Activated CD4-positive, CD25-positive, alpha-beta regulatory T cell treated with anti-CD3 and anti-CD28 coated beads, Interleukin-2, amount 50 U/mL, for 72 hours (primary cell): Measurements from ENCODE around the gene ERAL1.

ENCODE experiments used
- DNase-seq: peaks from one replicate; pipeline ENCODE4 v3.0.0; 2021

ERAL1 gene

DNA sequence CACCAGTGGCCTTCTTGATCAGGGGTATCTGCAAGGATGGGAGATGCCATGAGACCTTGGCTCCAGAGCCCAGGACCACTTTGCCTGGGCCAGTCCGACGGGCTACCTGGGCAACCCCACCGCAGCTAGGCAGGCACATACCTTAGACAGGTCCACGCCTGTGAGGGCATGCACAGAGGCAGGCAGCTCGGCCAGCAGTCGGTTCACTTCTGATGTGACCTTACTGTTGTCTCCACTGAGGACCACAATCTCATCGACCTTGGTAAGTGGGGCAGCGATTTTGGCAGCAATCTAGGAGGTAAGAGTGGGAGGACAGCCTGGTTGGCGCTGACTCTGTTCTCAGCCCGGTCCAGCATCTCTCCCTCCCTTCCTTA, 25.7 kb downstream of the ERAL1 start:
- DNase-seq, result no peak

DNA sequence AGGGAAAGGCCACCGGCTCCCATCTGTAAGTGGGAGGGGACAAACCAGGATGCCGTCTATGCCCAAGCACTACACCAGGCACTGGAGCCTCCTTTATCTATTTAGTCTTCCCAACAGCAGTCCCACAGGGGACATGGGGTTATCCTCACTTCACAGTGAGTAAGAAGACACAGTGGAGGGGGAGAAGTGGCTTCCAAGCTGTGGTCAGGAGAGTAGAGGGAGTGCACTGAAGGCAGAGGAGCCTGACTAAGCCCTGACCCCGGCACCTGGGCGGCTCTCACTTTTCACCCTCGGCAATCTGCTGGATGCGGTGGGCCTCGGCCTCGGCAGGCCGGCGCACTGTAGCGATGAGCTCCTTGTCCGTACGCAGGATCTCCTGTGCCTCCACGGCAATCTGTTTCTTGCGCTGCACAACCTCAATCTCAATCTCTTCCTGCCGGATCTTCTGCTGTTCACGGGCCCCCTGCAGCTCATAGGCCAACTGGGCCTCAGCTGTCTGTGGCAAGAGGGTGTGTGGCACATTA, 26.8 kb downstream of the ERAL1 start:
- DNase-seq, result no peak

DNA sequence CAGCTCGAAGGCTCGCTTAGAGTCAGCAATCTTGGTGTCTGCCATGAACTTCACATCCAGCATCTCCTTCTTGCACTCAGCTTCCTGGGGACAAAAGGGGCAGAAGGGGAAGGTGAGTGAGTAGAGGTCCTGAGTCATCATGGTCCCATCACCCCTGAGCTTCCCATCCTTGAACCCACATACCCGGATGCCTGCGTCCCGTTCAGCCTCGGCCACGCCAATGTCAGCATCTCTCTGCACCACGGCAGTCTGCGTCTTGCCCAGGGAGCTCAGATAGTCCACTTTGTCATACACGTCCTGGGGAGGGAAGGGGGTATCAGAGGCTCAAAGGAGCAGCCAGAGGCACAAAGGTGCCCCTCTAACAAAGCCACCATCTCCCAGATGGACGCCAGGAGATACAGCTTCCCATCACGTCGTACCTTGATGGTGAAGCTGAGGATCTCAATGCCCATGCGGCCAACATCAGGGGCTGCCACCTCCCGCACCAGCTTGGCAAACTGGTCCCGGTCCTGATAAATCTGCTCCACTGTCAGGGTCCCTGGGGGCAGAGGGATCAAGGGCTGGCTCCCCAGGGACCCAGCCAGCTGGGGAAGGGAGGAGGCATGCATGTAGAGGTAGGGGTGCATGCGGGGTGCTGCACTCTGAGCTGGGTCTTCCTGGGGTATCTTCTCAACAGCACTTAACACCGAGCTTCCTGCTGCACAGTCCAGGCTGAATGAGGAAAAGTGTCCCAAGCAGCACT, 27.5 kb downstream of the ERAL1 start:
- no peak for DNase-seq

DNA sequence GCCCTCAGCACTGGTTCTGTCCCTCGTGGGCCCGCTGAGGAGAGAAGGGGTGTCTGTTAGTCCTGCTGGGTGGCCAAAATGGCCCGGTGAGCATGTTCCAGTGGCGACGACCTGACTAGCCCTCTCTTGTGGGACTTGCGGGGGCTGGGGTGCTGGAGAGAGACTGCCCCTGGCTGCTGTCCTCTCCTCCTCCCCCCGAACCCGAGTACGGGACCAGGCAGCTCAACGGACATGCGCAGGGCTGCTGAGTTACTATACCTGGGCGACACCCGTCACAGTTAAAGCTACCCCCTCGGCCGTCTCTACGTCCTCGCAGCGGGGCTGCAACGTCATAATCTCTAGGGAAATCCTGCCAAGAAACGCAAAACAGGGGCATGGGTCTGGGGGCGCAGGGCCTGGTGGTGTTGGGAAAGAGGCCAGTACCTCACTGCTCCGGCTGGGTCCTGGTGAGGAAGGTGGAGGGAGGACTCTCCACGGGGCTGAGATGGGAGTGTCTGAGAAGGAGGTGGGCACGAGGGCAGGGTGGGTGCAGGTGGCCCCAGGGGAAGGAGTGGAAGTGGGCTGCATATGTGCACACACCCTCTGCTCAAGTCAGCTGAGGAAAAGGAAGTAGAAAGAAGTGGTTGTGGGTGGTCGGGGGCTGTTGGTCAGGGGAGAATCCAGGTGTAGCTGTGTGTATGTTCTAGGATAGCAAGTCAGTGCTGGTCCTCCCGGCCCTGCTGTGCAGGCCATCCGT, 29.3 kb downstream of the ERAL1 start:
- DNase-seq, result no peak

DNA sequence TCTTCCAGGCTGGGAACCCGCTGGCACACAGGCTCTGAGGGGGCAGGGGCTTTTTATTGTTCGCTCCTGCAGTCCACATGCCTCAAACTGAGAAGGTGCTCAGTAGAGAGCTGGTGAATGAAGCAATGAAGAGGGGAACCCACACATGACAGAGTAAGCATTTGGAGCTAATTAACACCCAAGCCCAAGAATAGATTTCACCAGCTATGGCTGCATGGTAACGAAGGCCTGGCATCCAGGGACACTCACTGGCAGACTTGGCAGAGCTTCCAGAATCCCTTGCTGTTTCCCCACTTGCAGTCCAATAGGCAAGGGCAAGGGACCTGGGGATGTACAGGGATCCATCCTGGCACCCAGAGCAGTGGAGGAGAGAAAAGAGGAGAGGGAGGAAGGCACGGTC, 30.5 kb downstream of the ERAL1 start:
- no peak for DNase-seq

DNA sequence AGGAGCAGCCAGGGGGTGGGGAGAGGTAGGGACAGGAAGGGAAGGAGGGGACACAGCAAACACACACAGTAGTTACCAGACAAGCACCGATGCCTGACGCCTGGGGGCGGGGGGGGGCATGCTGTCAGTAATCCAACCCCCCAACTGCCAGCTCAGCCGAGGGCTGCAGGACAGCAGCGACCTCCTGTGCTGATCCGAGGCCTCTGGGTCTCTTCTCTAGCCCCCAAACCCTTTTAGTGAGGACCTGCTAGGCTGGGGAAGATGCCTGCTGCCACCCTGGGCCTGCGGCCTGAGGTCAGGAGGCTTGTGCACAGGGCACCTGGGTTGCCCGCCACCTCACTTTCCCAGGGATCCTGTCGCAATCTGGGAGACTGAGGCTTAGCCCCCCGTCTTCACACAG, 31.1 kb downstream of the ERAL1 start:
- DNase-seq, result no peak

DNA sequence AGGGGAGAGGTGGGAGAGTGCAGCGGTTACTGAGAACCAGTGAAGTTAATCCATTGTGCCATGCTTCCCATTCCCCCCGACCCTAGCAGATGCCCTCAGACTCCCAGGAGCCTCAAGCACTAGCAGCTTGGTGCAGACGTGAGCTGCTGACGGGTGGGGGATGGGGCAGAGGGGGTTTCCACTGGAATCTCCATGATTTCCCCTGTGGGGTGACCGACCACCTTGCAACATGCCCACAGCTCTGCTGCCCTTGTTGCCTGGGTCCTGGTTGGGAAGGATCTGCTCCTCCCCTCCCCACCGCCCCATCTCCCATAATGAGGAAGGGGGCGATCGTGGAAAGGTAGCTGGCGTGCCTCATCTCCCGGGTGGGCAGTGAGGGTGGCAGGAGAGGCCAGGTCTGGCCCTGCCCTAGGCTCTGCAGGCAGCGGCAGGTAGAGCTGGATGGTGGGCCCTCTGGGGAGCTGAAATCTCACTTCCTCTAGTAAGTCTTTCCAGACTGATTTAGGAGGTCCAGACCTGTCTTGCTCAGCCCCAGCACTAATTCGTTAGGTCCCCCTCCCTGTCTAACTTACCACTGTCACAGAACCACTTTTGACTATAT, 33.2 kb downstream of the ERAL1 start:
- DNase-seq, result no peak

DNA sequence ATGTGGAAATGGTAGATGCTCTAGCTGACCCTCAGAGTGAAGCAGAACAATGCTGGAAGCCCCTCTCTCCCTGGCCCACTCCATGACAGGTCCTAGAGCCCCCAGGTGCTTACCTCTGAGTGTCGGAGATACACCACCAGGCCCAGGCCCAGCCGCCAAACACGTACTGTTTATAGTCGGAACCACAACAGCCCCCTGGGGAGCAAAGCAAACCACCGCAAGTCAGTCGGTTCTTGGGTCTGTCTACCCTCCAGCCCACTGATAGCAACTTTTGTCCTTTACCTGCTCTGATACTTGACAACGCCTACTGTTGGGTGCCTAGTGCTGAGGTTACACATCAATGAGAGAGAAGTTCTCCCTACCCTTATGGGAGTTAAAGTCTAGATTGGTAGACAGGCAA, 34.0 kb downstream of the ERAL1 start:
- DNase-seq, result no peak

DNA sequence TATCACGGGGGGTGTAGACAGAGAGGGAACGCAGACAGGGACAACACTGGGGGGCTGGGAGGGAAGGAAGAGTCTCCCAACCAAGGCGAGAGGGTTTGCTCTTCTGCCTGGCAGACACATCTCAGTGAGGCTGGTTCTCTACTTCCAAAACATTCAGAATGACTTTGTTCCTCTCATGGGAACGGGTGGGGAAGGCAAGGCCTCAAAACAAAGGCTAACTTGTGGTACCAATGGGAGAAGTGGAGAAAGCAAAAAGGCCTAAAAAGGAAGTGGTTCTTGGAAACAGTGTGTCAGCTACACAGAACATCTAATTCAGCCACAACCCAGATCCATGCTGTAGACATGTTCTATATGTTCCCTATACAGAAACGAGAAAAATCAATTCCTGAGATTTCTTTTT, 35.2 kb downstream of the ERAL1 start:
- no peak for DNase-seq

DNA sequence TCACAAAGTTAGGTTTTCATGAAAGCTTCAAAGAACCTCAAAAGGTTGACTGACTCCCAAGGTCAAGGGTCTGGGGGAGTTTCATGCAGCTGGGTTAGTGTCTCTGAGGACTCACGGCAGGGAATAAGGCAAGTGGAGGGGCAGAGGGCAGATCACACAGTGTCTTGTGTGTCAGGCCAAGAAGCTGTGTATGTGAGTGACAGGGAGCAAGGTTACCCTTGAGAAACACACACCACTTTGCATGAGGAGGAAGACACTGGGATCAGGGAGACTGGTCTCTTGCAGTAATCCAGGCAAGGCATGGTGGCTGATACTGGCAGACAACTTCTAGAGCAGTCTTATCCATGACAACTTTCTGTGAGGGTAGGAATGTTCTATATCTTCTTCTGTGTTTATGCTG, 36.4 kb downstream of the ERAL1 start:
- DNase-seq, result no peak

DNA sequence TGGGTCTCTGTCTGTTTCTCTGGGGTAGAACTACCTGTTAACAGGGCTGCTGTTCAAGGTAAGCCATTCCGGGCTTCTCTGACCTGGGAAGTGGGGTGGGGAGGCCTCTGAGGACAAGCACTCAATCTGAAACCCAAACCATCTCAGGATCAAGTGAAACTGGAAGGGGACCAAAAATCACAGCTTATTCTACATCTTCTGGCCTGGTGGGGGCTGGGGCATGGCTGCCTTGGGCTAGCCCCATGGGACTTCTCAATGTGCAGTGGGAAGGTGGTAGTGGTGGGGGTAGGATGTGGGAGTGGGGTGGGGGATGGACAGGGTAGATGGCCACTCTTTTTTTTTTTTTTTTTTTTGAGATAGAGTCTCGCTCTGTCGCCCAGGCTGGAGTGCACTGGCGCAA, 37.2 kb downstream of the ERAL1 start:
- DNase-seq, result no peak

DNA sequence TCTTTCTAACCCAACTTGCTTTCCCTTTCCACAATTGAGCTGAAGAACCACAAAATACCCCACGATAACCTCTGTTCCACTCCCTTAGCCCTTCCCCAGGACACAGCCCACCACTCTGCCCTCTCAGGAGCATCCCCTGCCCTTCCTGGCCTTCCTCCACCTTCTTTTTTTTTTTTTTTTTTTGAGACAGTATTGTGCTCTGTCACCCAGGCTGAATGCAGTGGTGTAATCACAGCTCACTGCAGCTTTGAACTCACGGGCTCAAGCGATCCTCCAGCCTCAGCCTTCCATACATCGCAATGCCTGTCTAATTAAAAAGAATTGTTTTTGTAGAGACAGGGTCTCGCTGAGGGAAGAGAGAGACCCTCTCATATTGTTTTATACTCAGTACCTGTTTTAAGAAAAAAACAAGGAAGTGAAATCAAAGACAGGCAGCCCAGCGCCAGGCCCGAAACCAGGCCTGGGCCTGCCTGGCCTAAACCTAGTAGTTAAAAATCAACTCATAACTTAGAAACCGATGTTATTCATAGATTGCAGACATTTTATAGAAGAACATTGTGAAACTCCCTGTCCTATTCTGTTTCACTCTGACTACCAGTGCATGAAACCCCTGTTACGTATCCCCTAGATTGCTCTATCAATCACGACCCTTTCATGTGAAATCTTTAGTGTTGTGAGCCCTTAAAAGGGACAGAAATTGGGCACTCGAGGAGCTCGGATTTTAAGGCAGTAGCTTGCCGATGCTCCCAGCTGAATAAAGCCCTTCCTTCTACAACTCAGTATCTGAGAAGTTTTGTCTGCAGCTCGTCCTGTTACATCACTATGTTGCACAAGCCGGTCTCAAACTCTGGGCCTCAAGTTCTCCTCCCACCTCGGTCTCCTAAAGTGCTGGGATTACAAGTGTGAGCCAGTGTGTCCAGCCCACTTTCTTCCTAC, 38.7 kb downstream of the ERAL1 start:
- DNase-seq, result peak; percentile 44

DNA sequence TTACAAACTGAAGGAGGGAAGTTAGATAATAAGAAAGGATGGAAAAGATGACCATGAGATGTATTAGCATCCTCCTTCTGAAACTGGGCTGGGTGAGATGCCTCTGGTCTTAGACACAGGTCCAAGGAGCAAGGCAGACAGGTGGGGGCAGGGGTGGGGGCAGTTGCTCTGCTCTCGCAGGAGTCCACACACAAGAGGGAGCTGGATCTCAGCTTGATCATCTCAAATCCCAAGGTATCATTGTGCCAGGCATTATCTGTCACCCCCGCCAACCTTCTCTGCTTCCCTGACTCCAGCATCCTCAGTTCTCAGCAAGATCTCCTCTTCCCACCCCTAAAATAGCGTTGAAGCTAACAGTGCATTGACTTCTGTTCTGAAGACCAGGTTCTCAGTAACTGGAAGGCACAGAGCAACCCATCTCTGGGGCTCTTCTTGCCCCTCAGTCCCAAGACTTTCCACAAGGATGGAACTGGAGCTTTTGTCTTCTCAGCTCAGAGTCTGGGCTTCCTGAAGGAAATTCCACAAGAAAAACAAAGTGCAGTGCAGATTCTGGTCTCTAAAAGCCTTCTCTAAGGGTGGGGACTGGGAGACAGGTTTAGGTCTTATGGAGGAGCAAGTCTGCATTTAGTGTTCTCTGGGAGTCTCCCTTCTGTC, 41.1 kb downstream of the ERAL1 start:
- DNase-seq, result no peak

DNA sequence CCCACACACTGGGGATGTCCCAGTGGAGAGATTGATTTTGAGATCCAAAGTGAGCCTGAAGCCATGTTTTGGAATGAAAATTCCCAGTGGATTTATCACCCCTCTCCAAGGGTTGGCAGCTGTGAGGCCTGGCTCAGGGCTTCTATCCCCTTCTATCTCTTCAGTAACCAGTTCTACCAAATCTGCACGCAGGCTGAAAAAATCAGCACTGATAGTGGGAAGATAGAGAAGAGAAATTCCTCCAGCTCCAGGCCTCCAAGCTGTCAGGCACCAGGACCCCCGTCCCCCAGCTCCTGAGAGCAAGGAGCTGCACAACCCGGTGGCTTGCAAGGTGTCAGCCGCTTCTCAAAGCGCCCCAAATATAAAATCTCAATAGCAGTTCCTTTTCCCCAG, 41.7 kb downstream of the ERAL1 start:
- DNase-seq, result no peak

DNA sequence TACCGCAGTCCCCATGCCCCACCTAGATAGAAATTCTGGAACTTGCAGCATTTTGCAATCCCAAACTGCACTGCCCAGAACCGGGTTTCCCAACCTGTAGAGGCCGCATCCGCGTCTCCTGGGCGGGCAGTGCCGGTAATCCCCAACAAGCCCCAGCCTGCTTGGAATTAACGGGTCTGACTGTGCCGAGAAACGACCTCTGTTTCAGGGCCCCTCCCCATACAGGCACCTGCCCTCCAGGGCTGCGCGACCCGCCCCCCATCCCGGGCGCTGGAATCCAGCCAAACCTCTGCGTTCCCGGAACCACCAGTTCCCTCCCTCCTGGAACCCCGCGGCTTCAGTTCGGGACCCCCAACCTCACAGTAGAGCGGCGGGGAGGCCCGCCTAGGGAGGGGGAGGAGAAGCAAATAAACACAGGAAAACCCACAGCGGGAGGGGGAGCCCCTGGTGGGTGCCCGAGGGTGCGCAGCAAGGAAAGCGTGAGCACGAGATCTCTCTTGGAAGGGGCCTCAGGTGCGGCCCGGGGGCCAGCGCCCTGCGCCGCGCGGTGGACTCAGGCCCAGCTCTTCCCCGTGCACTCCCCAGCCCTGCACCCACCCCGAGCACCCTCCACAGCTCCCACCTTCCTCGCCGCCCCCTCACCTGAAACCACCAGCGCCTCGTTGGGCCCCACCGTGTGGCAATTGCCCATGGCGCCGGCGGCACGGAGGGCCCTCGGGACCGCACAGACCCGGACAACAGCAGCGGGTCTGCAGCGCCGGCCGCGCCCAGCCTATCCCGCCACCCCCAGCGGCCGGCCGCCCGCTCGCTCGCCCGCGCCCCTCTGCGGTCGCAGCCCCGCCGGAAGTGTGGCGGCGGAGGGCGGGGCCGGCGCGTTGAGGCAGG, 42.3 kb downstream of the ERAL1 start, which contains the start of gene FLOT2:
Gene FLOT2 (minus strand): TSS at position 850 of the 885 bp plus-strand sequence. CDS start 159 bp downstream, at position 691.
- DNase-seq, result peak; percentile 65

DNA sequence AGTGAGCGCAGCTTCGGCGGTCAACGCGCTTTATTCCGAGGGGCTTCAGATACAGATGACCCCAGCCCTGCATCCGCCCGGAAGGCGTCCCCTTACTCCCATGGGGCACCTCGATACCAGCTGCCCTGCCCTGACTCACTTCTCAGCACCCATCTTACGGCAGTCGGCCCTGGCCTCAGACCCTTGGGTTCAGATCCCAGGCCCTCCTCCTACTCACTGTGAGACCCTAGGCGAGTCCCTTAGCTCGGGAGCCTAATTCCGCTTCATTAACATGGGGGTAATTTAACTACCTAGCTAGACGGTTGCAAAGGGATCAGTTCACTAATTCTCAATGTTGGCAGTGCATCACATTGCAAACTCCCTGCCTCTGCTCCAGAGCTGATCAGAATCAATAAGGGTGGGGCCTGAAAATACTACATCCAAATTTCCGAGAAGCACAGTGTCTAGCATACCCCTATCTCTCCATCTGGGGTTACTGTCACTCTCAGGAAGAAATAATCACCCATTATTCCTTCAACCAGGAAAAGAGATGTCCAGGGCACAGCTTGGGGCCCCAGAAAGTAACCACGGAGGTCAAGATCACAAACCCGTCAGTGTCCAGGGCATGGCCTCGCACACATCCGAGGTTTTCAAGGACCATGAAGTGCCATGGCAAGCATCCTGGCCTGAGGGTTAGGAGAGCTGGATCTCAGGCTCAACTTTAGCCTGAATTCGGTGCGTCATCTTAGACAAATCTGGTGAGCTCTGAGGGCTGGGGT, 43.1 kb downstream of the ERAL1 start:
- no peak for DNase-seq

DNA sequence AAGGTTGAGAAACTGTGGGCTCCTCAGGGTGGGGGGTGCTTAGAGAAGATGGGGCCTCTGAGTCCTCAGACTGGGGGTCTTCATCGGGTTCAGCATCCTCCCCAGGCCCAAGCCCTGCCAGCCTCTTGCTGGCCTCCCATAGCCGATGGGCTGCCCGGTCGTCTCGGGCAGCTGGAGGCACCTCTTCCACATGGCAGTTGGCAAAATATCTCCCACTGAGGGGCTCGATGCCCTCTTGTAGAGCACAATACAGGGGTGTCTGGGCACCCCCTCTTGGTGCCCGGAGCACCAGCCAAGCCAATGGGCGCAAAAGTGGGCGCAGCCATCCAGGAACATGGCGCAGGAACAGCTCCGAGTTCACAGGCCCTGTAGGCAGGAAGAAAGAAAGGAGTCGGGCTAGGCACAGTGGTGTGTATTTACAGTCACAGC, 43.7 kb downstream of the ERAL1 start:
- DNase-seq, result no peak

DNA sequence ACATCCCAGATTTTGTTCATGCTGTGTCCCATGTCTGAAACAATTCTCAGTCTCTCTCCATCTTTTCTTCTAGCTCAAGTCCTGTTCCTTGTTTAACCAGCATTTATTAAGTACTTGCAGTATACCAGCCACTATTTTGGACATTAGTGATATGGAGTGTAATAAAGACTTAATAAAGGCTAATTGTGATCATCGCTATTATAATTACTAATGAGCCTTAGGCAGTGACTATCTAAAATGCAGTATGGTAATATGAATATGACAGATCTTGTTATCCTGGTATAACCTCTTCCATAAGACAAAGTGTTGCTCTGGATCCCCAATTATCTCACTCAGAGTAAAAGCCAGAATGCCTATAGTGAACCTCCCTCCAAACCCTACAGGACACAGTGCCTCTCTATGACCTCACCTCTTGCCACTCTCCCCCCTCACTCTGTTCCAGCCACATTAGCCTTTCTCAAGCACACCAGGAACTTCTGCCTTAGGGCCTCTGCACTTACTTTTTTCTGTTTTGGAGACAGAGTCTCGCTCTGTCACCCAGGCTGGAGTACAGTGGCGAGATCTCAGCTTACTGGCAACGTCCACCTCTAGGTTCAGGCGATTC, 44.5 kb downstream of the ERAL1 start:
- DNase-seq, result no peak

DNA sequence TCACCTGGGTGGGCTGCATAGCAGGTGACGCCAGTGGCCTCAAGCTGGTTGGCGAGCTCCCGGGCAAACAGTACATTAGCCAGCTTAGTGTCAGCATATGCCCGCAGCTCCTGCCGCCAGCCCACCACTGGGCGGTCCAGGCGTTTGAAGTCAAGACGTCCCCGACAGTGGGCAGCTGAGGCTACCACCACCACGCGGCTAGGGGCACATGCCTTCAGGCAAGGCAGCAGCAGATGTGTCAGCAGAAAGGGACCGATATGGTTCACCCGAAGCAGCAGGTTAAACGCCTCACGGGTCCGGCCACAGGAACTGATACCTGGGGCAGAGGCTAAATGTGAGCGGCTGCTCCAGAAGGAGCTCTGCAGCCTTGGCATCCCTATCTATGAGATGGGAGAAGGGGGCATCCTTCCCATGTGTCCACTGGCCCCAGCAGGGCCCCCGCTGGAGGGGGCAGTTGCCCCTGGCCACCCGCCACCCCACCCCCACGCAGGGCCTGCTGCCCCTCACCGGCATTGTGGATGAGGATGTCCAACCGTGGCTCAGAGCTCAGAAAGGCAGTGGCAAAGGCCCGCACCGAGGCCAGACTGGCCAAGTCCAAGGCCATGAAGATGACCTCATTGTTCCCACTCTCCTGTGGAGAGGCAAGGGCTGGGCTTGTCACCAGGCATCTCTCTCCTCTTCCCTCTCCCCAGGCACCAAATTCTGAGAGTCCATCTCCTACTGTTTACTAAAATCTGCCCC, 46.3 kb downstream of the ERAL1 start:
- no peak for DNase-seq
